H1 (cell line): ENCODE data around the gene MFGE8. TPM values are rescaled to one million over a fixed set of nuclear protein-coding genes. Genes with fewer than 3 reads are reported as not detected.

Experiments
- ATF3 ChIP-seq: IDR thresholded peaks from 2 replicates; pipeline ENCODE4 v1.6.1; 2011; ENCODE audit warnings: low read depth, mild to moderate bottlenecking, low read length; ENCODE audit not compliant: insufficient read depth
- CHD7 ChIP-seq: fragments of 300-600 bp; sonication (generic); IDR thresholded peaks from 2 replicates; pipeline ENCODE4 v1.7.1; 2012; ENCODE audit warnings: low read length, moderate library complexity, mild to moderate bottlenecking, inconsistent platforms; ENCODE audit not compliant: insufficient replicate concordance
- EP300 ChIP-seq, 2 experiments: IDR thresholded peaks; 1 replicate in 1 of 2; 2 replicates in 1 of 2; pipeline ENCODE4 v1.6.1; 2011 to 2012; ENCODE audit warnings: low read depth in 2 of 2, low read length in 2 of 2, mild to moderate bottlenecking in 2 of 2, borderline replicate concordance in 1 of 2, inconsistent platforms in 1 of 2, moderate library complexity in 1 of 2
- HDAC2 ChIP-seq, 2 experiments: fragments of 300-600 bp in 1 of 2; sonication (generic) in 1 of 2; IDR thresholded peaks; 2 replicates each; pipeline ENCODE4 v1.6.1; 2011 to 2012; ENCODE audit warnings: low read depth in 2 of 2, low read length in 2 of 2, mild to moderate bottlenecking in 2 of 2, moderate library complexity in 2 of 2, borderline replicate concordance in 1 of 2, inconsistent platforms in 1 of 2
- SAP30 ChIP-seq: fragments of 300-600 bp; sonication (generic); IDR thresholded peaks from 2 replicates; pipeline ENCODE4 v1.7.1; 2012; ENCODE audit warnings: low read length, moderate library complexity, mild to moderate bottlenecking, inconsistent platforms; ENCODE audit not compliant: insufficient read depth, insufficient replicate concordance
- SP1 ChIP-seq: IDR thresholded peaks from 2 replicates; pipeline ENCODE4 v1.6.1; 2011; ENCODE audit warnings: low read depth, low read length
- SP2 ChIP-seq: IDR thresholded peaks from 2 replicates; pipeline ENCODE4 v1.6.1; 2012; ENCODE audit warnings: mild to moderate bottlenecking, low read length, inconsistent platforms
- SP4 ChIP-seq: IDR thresholded peaks from 2 replicates; pipeline ENCODE4 v1.6.1; 2012; ENCODE audit warnings: low read length, inconsistent platforms
- TAF1 ChIP-seq: IDR thresholded peaks from 2 replicates; pipeline ENCODE4 v1.6.1; 2011; ENCODE audit warnings: mild to moderate bottlenecking, low read depth, low read length
- polyA plus RNA-seq, 7 experiments: library from polyadenylated mRNA; depleted of rRNA in 3 of 7; stranded (reverse) in 5 of 7; unstranded in 2 of 7; fragments of >200 nt in 5 of 7; fragments of 200-250 nt in 2 of 7; gene quantifications; 1 replicate in 5 of 7; 2 replicates in 1 of 7; 4 replicates in 1 of 7; pipeline versions ENCODE4 v1.2.1 to v1.2.3, GENCODE V29; 2011 to 2013; ENCODE audit warnings: missing spikeins in 2 of 7, mixed read lengths in 2 of 7
- total RNA-seq: library from RNA; stranded (reverse); fragmentation: NEBNext Ultra II Directional; extraction: Animal tissue kit (Norgen Biotek cat#: 25700); gene quantifications from 2 replicates; pipeline ENCODE4 v1.2.1, GENCODE V29; 2021

Gene MFGE8
- total and polyA plus RNA-seq, 2 of the 8 experiments (the other 6 are each of a cell fraction or from before 2014, with no cell fraction given): 1,237 to 2,117 TPM

- TF ChIP-seq CHD7 (no peak), SP2 (no peak), EP300 (IDR thresholded peaks at IDR 0.05; ENCODE audit: borderline replicate concordance in 1 of 2, low read depth in 2 of 2, low read length in 2 of 2) (no peak), SP1 (no peak), SAP30 (no peak), ATF3 (no peak), TAF1 (no peak), HDAC2 (IDR thresholded peaks at IDR 0.05; ENCODE audit: borderline replicate concordance in 1 of 2, low read depth in 2 of 2, low read length in 2 of 2) (no peak), SP4 (no peak)
These were observed 40.5 kb downstream of the MFGE8 start (continued) for GRCh38 chr15:88872706-88873105.
